AG20443 (cell line): ENCODE data around the gene ANKIB1.
"Not testable (repeated sequence)": the region's sequence is repeated elsewhere in the genome, so short reads cannot be mapped to it uniquely, and the experiment has no call there.

ENCODE experiments used
- DNase-seq: peaks from one replicate; pipeline ENCODE4 v3.0.0; 2012; ENCODE audit warnings: low spot score, mixed read lengths

The ANKIB1 gene

GRCh38 chr7:92245487-92246359, at the start of gene ANKIB1, which contains the start of gene KRIT1:
Gene ANKIB1 (plus strand): TSS chr7:92245974. CDS start chr7:92294979, 49,005 bp downstream.
Gene KRIT1 (minus strand): TSS chr7:92245914. CDS start chr7:92242135, 3,779 bp downstream.
- DNase-seq: peak; percentile 91

- DNase-seq: no peak
Observed at GRCh38 chr7:92200791-92201190, 45.0 kb upstream of the ANKIB1 start.

- peak; percentile 6 for DNase-seq
Observed at GRCh38 chr7:92205987-92206386, 39.8 kb upstream of the ANKIB1 start.

- DNase-seq: no peak
Observed at GRCh38 chr7:92206672-92207071, 39.1 kb upstream of the ANKIB1 start.

GRCh38 chr7:92221766-92222165, 24.0 kb upstream of the ANKIB1 start:
- no peak for DNase-seq

- no peak for DNase-seq
Observed at GRCh38 chr7:92226981-92227380, 18.8 kb upstream of the ANKIB1 start.

GRCh38 chr7:92228100-92228499, 17.7 kb upstream of the ANKIB1 start:
- DNase-seq: no peak

GRCh38 chr7:92228742-92229141, 17.0 kb upstream of the ANKIB1 start:
- DNase-seq: no peak

GRCh38 chr7:92230547-92230946, 15.2 kb upstream of the ANKIB1 start:
- no peak for DNase-seq

GRCh38 chr7:92242972-92243371, 2.8 kb upstream of the ANKIB1 start:
- DNase-seq: no peak

GRCh38 chr7:92244808-92245486, 827 bp upstream of the ANKIB1 start:
- DNase-seq: no peak

GRCh38 chr7:92246360-92247101, 757 bp downstream of the ANKIB1 start:
- DNase-seq: peak; percentile 50

GRCh38 chr7:92250603-92251002, 4.8 kb downstream of the ANKIB1 start:
- DNase-seq: no peak

GRCh38 chr7:92251181-92251580, 5.4 kb downstream of the ANKIB1 start:
- DNase-seq: no peak

GRCh38 chr7:92253251-92253650, 7.5 kb downstream of the ANKIB1 start:
- DNase-seq: no peak

GRCh38 chr7:92254800-92255199, 9.0 kb downstream of the ANKIB1 start:
- not testable (repeated sequence) for DNase-seq

GRCh38 chr7:92255308-92255707, 9.5 kb downstream of the ANKIB1 start:
- DNase-seq: peak; percentile 89

- DNase-seq: no peak
Observed at GRCh38 chr7:92259062-92259461, 13.3 kb downstream of the ANKIB1 start.

GRCh38 chr7:92259610-92260247, 14.0 kb downstream of the ANKIB1 start:
- DNase-seq: no peak

GRCh38 chr7:92260248-92260781, 14.5 kb downstream of the ANKIB1 start:
- no peak for DNase-seq

- DNase-seq: peak; percentile 8
Observed at GRCh38 chr7:92266415-92267241, 20.9 kb downstream of the ANKIB1 start.
